ENCODE measurements around the gene CDYL. TPM values are rescaled to one million over a fixed set of nuclear protein-coding genes. Genes with fewer than 3 reads are reported as not detected.
"Not testable (repeated sequence)": the region's sequence is repeated elsewhere in the genome, so short reads cannot be mapped to it uniquely, and the experiment has no call there.

The CDYL gene
- total RNA-seq, 1 donor from 2014 or later, result 46.1 TPM

GRCh38 chr6:4848382-4849068 is 72.3 kb downstream of the CDYL start:
- DNase-seq (ENCODE audit: low read depth) (peak; percentile 16), FAIRE-seq (no peak)
- Histone ChIP-seq H3K4me3 (ENCODE audit: low read depth, low read length) (no peak overlapping the region), H3K27me3 (ENCODE audit: control insufficient read depth, insufficient read depth, low read length) (no peaks in the 10 kb centered on the region), H3K36me3 (ENCODE audit: control insufficient read depth, insufficient read depth, low read length) (no peaks in the 10 kb centered on the region)
- TF ChIP-seq CTCF (IDR thresholded peaks at IDR 0.05; ENCODE audit: insufficient read depth, low read length, severe bottlenecking), result peak; percentile 21

- no peaks in the 10 kb centered on the region for H3K36me3 ChIP-seq (ENCODE audit: control insufficient read depth, insufficient read depth, low read length)
- no peak for TF ChIP-seq CTCF (IDR thresholded peaks at IDR 0.05; ENCODE audit: insufficient read depth, low read length, severe bottlenecking)
- H3K4me3 ChIP-seq (ENCODE audit: low read depth, low read length), result no peak overlapping the region
- no peak for DNase-seq (ENCODE audit: low read depth)
- FAIRE-seq, result no peak
- no peaks in the 10 kb centered on the region for H3K27me3 ChIP-seq (ENCODE audit: control insufficient read depth, insufficient read depth, low read length)
Observed at GRCh38 chr6:4849226-4850022, 73.2 kb downstream of the CDYL start.

- H3K27me3 ChIP-seq (ENCODE audit: control insufficient read depth, insufficient read depth, low read length), result no peaks in the 10 kb centered on the region
- TF ChIP-seq CTCF (IDR thresholded peaks at IDR 0.05; ENCODE audit: insufficient read depth, low read length, severe bottlenecking), result no peak
- DNase-seq (ENCODE audit: low read depth), result no peak
- no peak overlapping the region for H3K4me3 ChIP-seq (ENCODE audit: low read depth, low read length)
- H3K36me3 ChIP-seq (ENCODE audit: control insufficient read depth, insufficient read depth, low read length), result peaks cover 1% of the 10 kb centered on the region
- no peak for FAIRE-seq
Observed at GRCh38 chr6:4851035-4851434, 74.8 kb downstream of the CDYL start.

- not testable (repeated sequence) for H3K27me3 ChIP-seq (ENCODE audit: control insufficient read depth, insufficient read depth, low read length); FAIRE-seq; H3K4me3 ChIP-seq (ENCODE audit: low read depth, low read length); DNase-seq (ENCODE audit: low read depth); H3K36me3 ChIP-seq (ENCODE audit: control insufficient read depth, insufficient read depth, low read length)
Observed at GRCh38 chr6:4852186-4852585, 76.0 kb downstream of the CDYL start.

- Histone ChIP-seq H3K27me3 (ENCODE audit: control insufficient read depth, insufficient read depth, low read length) (no peaks in the 10 kb centered on the region), H3K4me3 (ENCODE audit: low read depth, low read length) (no peak overlapping the region), H3K36me3 (ENCODE audit: control insufficient read depth, insufficient read depth, low read length) (peaks cover 1% of the 10 kb centered on the region)
- DNase-seq (ENCODE audit: low read depth), result no peak
- no peak for TF ChIP-seq CTCF (IDR thresholded peaks at IDR 0.05; ENCODE audit: insufficient read depth, low read length, severe bottlenecking)
- FAIRE-seq, result no peak
Observed at GRCh38 chr6:4852938-4853337, 76.7 kb downstream of the CDYL start.

GRCh38 chr6:4853349-4853748 is 77.1 kb downstream of the CDYL start:
- FAIRE-seq (no peak), DNase-seq (ENCODE audit: low read depth) (no peak)
- Histone ChIP-seq H3K27me3 (ENCODE audit: control insufficient read depth, insufficient read depth, low read length) (no peaks in the 10 kb centered on the region), H3K36me3 (ENCODE audit: control insufficient read depth, insufficient read depth, low read length) (peaks cover 1% of the 10 kb centered on the region), H3K4me3 (ENCODE audit: low read depth, low read length) (no peak overlapping the region)
- TF ChIP-seq CTCF (IDR thresholded peaks at IDR 0.05; ENCODE audit: insufficient read depth, low read length, severe bottlenecking), result no peak
